Measurements from ENCODE around the gene PNRC1.

DNA sequence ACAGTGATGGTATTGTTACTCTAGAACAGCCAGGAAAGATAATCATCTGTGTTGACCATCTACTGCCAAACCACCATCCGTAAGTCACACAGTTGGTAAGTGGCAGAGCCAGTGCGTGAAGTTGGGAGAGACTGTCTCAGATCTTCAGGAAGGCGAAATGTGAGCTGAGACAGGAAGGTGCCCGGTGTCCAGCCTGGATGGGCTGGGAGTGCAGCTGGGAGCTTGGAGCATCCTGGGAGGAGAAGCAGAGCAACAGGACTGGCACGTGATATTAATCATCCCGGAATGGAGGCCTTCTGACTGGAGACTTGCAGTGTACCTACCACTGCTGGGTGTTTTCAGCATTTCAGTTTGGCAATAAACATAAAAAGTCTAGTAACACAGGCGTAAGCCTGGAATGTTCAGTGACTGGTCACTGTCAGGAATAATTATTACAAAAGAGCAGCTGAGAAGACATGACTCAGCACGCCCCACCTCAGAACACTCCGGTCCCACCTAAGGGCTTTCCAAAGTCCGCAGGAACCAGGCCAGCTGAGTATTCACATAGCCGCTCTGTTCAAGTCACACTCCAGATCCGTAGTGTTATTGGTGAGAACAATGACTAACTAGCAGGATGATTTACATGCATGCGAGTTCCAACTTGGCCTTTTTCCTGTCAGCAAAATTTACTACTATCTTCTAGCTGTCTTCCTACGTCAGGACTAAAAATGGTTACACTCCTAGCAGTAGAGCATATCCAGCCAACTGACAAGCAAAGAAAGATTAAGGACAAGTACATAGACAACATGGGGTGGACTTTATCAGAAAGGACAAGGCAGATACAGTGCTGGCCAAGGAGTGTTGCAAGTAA, 45.1 kb upstream of the PNRC1 start:
- TF ChIP-seq, protein P1, sequence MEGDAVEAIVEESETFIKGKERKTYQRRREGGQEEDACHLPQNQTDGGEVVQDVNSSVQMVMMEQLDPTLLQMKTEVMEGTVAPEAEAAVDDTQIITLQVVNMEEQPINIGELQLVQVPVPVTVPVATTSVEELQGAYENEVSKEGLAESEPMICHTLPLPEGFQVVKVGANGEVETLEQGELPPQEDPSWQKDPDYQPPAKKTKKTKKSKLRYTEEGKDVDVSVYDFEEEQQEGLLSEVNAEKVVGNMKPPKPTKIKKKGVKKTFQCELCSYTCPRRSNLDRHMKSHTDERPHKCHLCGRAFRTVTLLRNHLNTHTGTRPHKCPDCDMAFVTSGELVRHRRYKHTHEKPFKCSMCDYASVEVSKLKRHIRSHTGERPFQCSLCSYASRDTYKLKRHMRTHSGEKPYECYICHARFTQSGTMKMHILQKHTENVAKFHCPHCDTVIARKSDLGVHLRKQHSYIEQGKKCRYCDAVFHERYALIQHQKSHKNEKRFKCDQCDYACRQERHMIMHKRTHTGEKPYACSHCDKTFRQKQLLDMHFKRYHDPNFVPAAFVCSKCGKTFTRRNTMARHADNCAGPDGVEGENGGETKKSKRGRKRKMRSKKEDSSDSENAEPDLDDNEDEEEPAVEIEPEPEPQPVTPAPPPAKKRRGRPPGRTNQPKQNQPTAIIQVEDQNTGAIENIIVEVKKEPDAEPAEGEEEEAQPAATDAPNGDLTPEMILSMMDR (IDR thresholded peaks at IDR 0.05), result no peak
- no peak for TF ChIP-seq EZH2 (IDR thresholded peaks at IDR 0.05; ENCODE audit: borderline replicate concordance, insufficient read depth, low read depth, low read length, poor library complexity, severe bottlenecking)
